Ishikawa (cell line): ENCODE measurements around the gene DACH2.

Experiments
- CEBPB ChIP-seq: IDR thresholded peaks from 2 replicates; pipeline ENCODE4 v1.6.1; 2012
- CREB1 ChIP-seq: IDR thresholded peaks from 2 replicates; pipeline ENCODE4 v1.6.1; 2012; ENCODE audit warnings: low read depth
- EGR1 ChIP-seq: IDR thresholded peaks from 2 replicates; pipeline ENCODE4 v1.6.1; 2012
- EP300 ChIP-seq: IDR thresholded peaks from 2 replicates; pipeline ENCODE4 v1.6.1; 2012; ENCODE audit warnings: borderline replicate concordance
- FOXM1 ChIP-seq: IDR thresholded peaks from 2 replicates; pipeline ENCODE4 v1.6.1; 2012; ENCODE audit warnings: low read depth, borderline replicate concordance
- MAX ChIP-seq: IDR thresholded peaks from 2 replicates; pipeline ENCODE4 v1.6.1; 2012
- NFIC ChIP-seq: IDR thresholded peaks from 2 replicates; pipeline ENCODE4 v1.6.1; 2012
- RAD21 ChIP-seq: IDR thresholded peaks from 2 replicates; pipeline ENCODE4 v1.6.1; 2012; ENCODE audit warnings: low read depth
- REST ChIP-seq: IDR thresholded peaks from 2 replicates; pipeline ENCODE4 v1.6.1; 2012; ENCODE audit warnings: low read depth, mild to moderate bottlenecking
- TAF1 ChIP-seq: IDR thresholded peaks from 2 replicates; pipeline ENCODE4 v1.6.1; 2012; ENCODE audit warnings: low read depth, mild to moderate bottlenecking
- TCF12 ChIP-seq: IDR thresholded peaks from 2 replicates; pipeline ENCODE4 v1.6.1; 2012; ENCODE audit warnings: low read depth
- TEAD4 ChIP-seq: IDR thresholded peaks from 2 replicates; pipeline ENCODE4 v1.6.1; 2012
- USF1 ChIP-seq: IDR thresholded peaks from 2 replicates; pipeline ENCODE4 v1.6.1; 2012
- YY1 ChIP-seq: IDR thresholded peaks from 2 replicates; pipeline ENCODE4 v1.6.1; 2012; ENCODE audit warnings: low read depth
- ZBTB7A ChIP-seq: IDR thresholded peaks from 2 replicates; pipeline ENCODE4 v1.6.1; 2012; ENCODE audit warnings: low read depth

DACH2 gene

GRCh38 chrX:86407371-86407770 is 259.1 kb downstream of the DACH2 start:
- TF ChIP-seq EGR1 (no peak), REST (no peak), MAX (no peak), TCF12 (no peak), CEBPB (no peak), EP300 (no peak), CREB1 (no peak)

GRCh38 chrX:86421771-86422170 is 273.5 kb downstream of the DACH2 start:
- TF ChIP-seq TEAD4 (no peak), EP300 (no peak), TAF1 (no peak), REST (no peak), RAD21 (no peak), FOXM1 (no peak), NFIC (no peak), EGR1 (no peak), CREB1 (no peak), TCF12 (no peak), MAX (no peak), ZBTB7A (no peak), CEBPB (no peak), USF1 (no peak), YY1 (no peak)

GRCh38 chrX:86436116-86436515 is 287.9 kb downstream of the DACH2 start:
- no peak for TF ChIP-seq FOXM1

GRCh38 chrX:86455495-86455894 is 307.2 kb downstream of the DACH2 start:
- TF ChIP-seq EP300 (no peak), NFIC (no peak), TEAD4 (no peak), YY1 (no peak), FOXM1 (no peak), TCF12 (no peak), REST (no peak), ZBTB7A (no peak), MAX (no peak), USF1 (no peak), TAF1 (no peak)

- TF ChIP-seq FOXM1 (no peak), NFIC (no peak), TCF12 (no peak), REST (no peak), USF1 (no peak), EGR1 (no peak), TAF1 (no peak), MAX (no peak), ZBTB7A (no peak), CREB1 (no peak), EP300 (no peak), TEAD4 (no peak), RAD21 (no peak), CEBPB (no peak), YY1 (no peak)
Measured at GRCh38 chrX:86460760-86461159, 312.5 kb downstream of the DACH2 start.
